H1 (cell line): ENCODE measurements around the gene TMUB2. TPM values are rescaled to one million over a fixed set of nuclear protein-coding genes. Genes with fewer than 3 reads are reported as not detected.
"Not testable (repeated sequence)": the region's sequence is repeated elsewhere in the genome, so short reads cannot be mapped to it uniquely, and the experiment has no call there.

ENCODE experiments used
- CTCF ChIA-PET: fragments of 300-600 bp; sonication (Branson Sonifier 250); formaldehyde crosslinking; loops from one replicate; lab custom pipeline; 2021; ENCODE audit not compliant: partially characterized antibody; lab: Charles Lee
- POLR2A ChIA-PET: fragments of 300-600 bp; sonication (Branson Sonifier 250); formaldehyde crosslinking; loops from one replicate; lab custom pipeline; 2021; ENCODE audit warnings: inconsistent platforms; ENCODE audit not compliant: partially characterized antibody; lab: Charles Lee
- DNase-seq, 2 experiments: peaks; one replicate each; pipeline versions ENCODE4 v3.0.0 to v3.0.0-alpha.2; 2010 to 2022; ENCODE audit warnings: low spot score in 2 of 2, low read depth in 1 of 2, mixed read lengths in 1 of 2
- FAIRE-seq: peaks from 2 replicates; lab custom pipeline; 2011; peaks lifted over from hg19 to GRCh38; lab: Jason Lieb, UNC
- H2AFZ ChIP-seq: 2 replicates; pipeline ENCODE4 v1.8.1; 2012; ENCODE audit warnings: low read length, inconsistent platforms
- H2AK5ac ChIP-seq: 2 replicates; pipeline ENCODE4 v1.6.1; 2013; ENCODE audit warnings: low read depth, low read length
- H2BK120ac ChIP-seq: replicated peaks from 2 replicates; pipeline ENCODE3; 2013; ENCODE audit warnings: low read depth, low read length, inconsistent platforms
- H2BK12ac ChIP-seq: 2 replicates; pipeline ENCODE4 v1.6.1; 2013; ENCODE audit warnings: low read depth, low read length
- H2BK15ac ChIP-seq: 2 replicates; pipeline ENCODE4 v1.6.1; 2013; ENCODE audit warnings: low read length
- H2BK20ac ChIP-seq: 2 replicates; pipeline ENCODE4 v1.6.1; 2013; ENCODE audit warnings: low read length
- H2BK5ac ChIP-seq: 2 replicates; pipeline ENCODE4 v1.6.1; 2013; ENCODE audit warnings: low read depth, low read length
- H3K14ac ChIP-seq: 2 replicates; pipeline ENCODE4 v1.6.1; 2013; ENCODE audit warnings: inconsistent platforms; ENCODE audit not compliant: insufficient read length
- H3K18ac ChIP-seq: 2 replicates; pipeline ENCODE4 v1.6.1; 2013; ENCODE audit warnings: low read length; ENCODE audit errors: extremely low read depth
- H3K23ac ChIP-seq: 2 replicates; pipeline ENCODE4 v1.6.1; 2013; ENCODE audit warnings: inconsistent platforms; ENCODE audit not compliant: insufficient read length
- H3K23me2 ChIP-seq: 2 replicates; pipeline ENCODE4 v1.6.1; 2013; ENCODE audit warnings: low read depth, low read length
- H3K27ac ChIP-seq: 2 replicates; pipeline ENCODE4 v1.6.1; 2011; ENCODE audit warnings: low read depth, low read length, inconsistent platforms
- H3K27me3 ChIP-seq, 4 experiments: replicated peaks in 1 of 4; 1 replicate in 1 of 4; 2 replicates in 3 of 4; pipeline versions ENCODE4 v1.6.1 to v1.8.1; 2011 to 2013; ENCODE audit warnings: low read length in 3 of 4, mild to moderate bottlenecking in 3 of 4, inconsistent platforms in 2 of 4, mixed read lengths in 2 of 4, moderate library complexity in 1 of 4; ENCODE audit not compliant: control insufficient read depth in 3 of 4, insufficient read depth in 3 of 4; ENCODE audit errors: extremely low read depth in 1 of 4
- H3K36me3 ChIP-seq, 4 experiments: 2 replicates each; pipeline versions ENCODE4 v1.6.1 to v1.8.1; 2011 to 2013; ENCODE audit warnings: mild to moderate bottlenecking in 4 of 4, low read length in 3 of 4, moderate library complexity in 2 of 4, control low read depth in 1 of 4, inconsistent platforms in 1 of 4; ENCODE audit not compliant: insufficient read depth in 4 of 4, control insufficient read depth in 2 of 4
- H3K4ac ChIP-seq: replicated peaks from 2 replicates; pipeline ENCODE3; 2013; ENCODE audit warnings: low read length, low read depth, mixed read lengths, inconsistent platforms; ENCODE audit not compliant: insufficient read length
- H3K4me1 ChIP-seq, 4 experiments: replicated peaks in 1 of 4; 1 replicate in 1 of 4; 2 replicates in 3 of 4; pipeline versions ENCODE4 v1.6.1 to v1.8.1; 2011 to 2013; ENCODE audit warnings: low read length in 3 of 4, inconsistent platforms in 2 of 4, mixed read lengths in 1 of 4; ENCODE audit not compliant: insufficient read depth in 4 of 4, control insufficient read depth in 3 of 4
- H3K4me2 ChIP-seq, 2 experiments: 2 replicates each; pipeline versions ENCODE4 v1.6.1 to v1.8.1; 2011 to 2013; ENCODE audit warnings: low read depth in 2 of 2, low read length in 2 of 2, control low read depth in 1 of 2, inconsistent platforms in 1 of 2, mild to moderate bottlenecking in 1 of 2; ENCODE audit not compliant: insufficient read depth in 1 of 2
- H3K4me3 ChIP-seq, 4 experiments: fragments of 200-600, 300-600 bp in 1 of 4; sonication (generic), shearing (Covaris generic), sonication (Bioruptor Twin) in 1 of 4; 2 replicates each; pipeline versions ENCODE4 v1.5.1 to v1.8.1; 2011 to 2016; ENCODE audit warnings: low read length in 4 of 4, low read depth in 3 of 4, control low read depth in 2 of 4, inconsistent platforms in 2 of 4, mild to moderate bottlenecking in 2 of 4, mixed read lengths in 1 of 4, moderate library complexity in 1 of 4; ENCODE audit not compliant: insufficient read depth in 2 of 4; ENCODE audit errors: extremely low read depth in 1 of 4
- H3K56ac ChIP-seq: replicated peaks from 2 replicates; pipeline ENCODE3; 2013; ENCODE audit warnings: low read depth, mild to moderate bottlenecking, mixed read lengths, low read length, inconsistent platforms; ENCODE audit not compliant: insufficient read length
- H3K79me1 ChIP-seq: 2 replicates; pipeline ENCODE4 v1.6.1; 2013; ENCODE audit warnings: low read depth, low read length, control low read depth
- H3K79me2 ChIP-seq, 2 experiments: 2 replicates each; pipeline versions ENCODE4 v1.6.1 to v1.8.1; 2012 to 2013; ENCODE audit warnings: low read length in 2 of 2, mild to moderate bottlenecking in 2 of 2, inconsistent platforms in 1 of 2; ENCODE audit not compliant: insufficient read depth in 2 of 2, control insufficient read depth in 1 of 2
- H3K9ac ChIP-seq, 4 experiments: replicated peaks in 1 of 4; 1 replicate in 1 of 4; 2 replicates in 3 of 4; pipeline versions ENCODE4 v1.6.1 to v1.8.1; 2011 to 2013; ENCODE audit warnings: low read depth in 3 of 4, low read length in 3 of 4, control low read depth in 2 of 4, mild to moderate bottlenecking in 2 of 4, moderate library complexity in 2 of 4, inconsistent platforms in 1 of 4; ENCODE audit errors: extremely low read depth in 1 of 4
- H3K9me3 ChIP-seq, 2 experiments: 2 replicates each; pipeline versions ENCODE4 v1.6.1 to v1.8.1; 2012 to 2013; ENCODE audit warnings: mild to moderate bottlenecking in 2 of 2, moderate library complexity in 2 of 2, control low read depth in 1 of 2, inconsistent platforms in 1 of 2, low read depth in 1 of 2, low read length in 1 of 2, mixed read lengths in 1 of 2; ENCODE audit not compliant: insufficient read depth in 2 of 2
- H4K20me1 ChIP-seq, 2 experiments: replicated peaks in 1 of 2; 2 replicates each; pipeline versions ENCODE3 to v1.8.1; 2011 to 2013; ENCODE audit warnings: inconsistent platforms in 2 of 2, low read length in 2 of 2, mild to moderate bottlenecking in 1 of 2; ENCODE audit not compliant: insufficient read depth in 2 of 2, control insufficient read depth in 1 of 2
- H4K5ac ChIP-seq: 2 replicates; pipeline ENCODE4 v1.6.1; 2013; ENCODE audit warnings: low read length, low read depth, mixed read lengths, inconsistent platforms; ENCODE audit not compliant: insufficient read length
- H4K8ac ChIP-seq: 2 replicates; pipeline ENCODE4 v1.8.0; 2013; ENCODE audit warnings: mild to moderate bottlenecking, moderate library complexity, low read length, inconsistent platforms; ENCODE audit not compliant: insufficient read depth; ENCODE audit errors: extremely low read depth
- H4K91ac ChIP-seq: replicated peaks from 2 replicates; pipeline ENCODE3; 2013; ENCODE audit warnings: low read length, mixed read lengths, inconsistent platforms; ENCODE audit not compliant: insufficient read length
- BACH1 ChIP-seq: IDR thresholded peaks from 2 replicates; pipeline ENCODE4 v1.6.1; 2012; ENCODE audit warnings: low read length, improper control_type of control experiment
- BRCA1 ChIP-seq: IDR thresholded peaks from 2 replicates; pipeline ENCODE4 v1.6.1; 2012; ENCODE audit warnings: low read depth, low read length, improper control_type of control experiment
- CHD1 ChIP-seq: IDR thresholded peaks from 2 replicates; pipeline ENCODE4 v1.6.1; 2012; ENCODE audit warnings: low read depth, low read length, improper control_type of control experiment
- GTF2F1 ChIP-seq: IDR thresholded peaks from 2 replicates; pipeline ENCODE4 v1.6.1; 2012; ENCODE audit warnings: low read depth, low read length, improper control_type of control experiment, borderline replicate concordance
- HDAC2 ChIP-seq, 2 experiments: fragments of 300-600 bp in 1 of 2; sonication (generic) in 1 of 2; IDR thresholded peaks; 2 replicates each; pipeline ENCODE4 v1.6.1; 2011 to 2012; ENCODE audit warnings: low read depth in 2 of 2, low read length in 2 of 2, mild to moderate bottlenecking in 2 of 2, moderate library complexity in 2 of 2, borderline replicate concordance in 1 of 2, inconsistent platforms in 1 of 2
- KDM4A ChIP-seq: IDR thresholded peaks from one replicate; pipeline ENCODE4 v1.7.1; 2012; ENCODE audit warnings: low read depth, mild to moderate bottlenecking, moderate library complexity, low read length, inconsistent platforms; ENCODE audit not compliant: severe bottlenecking
- PHF8 ChIP-seq: fragments of 200-600 bp; sonication (generic); conservative IDR thresholded peaks from 2 replicates; pipeline ENCODE4 v1.7.1; 2012; ENCODE audit warnings: low read depth, mild to moderate bottlenecking, inconsistent platforms, low read length, moderate library complexity
- POU5F1 ChIP-seq: IDR thresholded peaks from 2 replicates; pipeline ENCODE4 v1.6.1; 2011; ENCODE audit warnings: low read depth, mild to moderate bottlenecking, low read length, moderate library complexity
- SAP30 ChIP-seq: fragments of 300-600 bp; sonication (generic); IDR thresholded peaks from 2 replicates; pipeline ENCODE4 v1.7.1; 2012; ENCODE audit warnings: low read length, moderate library complexity, mild to moderate bottlenecking, inconsistent platforms; ENCODE audit not compliant: insufficient read depth, insufficient replicate concordance
- SIRT6 ChIP-seq: IDR thresholded peaks from one replicate; pipeline ENCODE4 v1.7.1; 2012; ENCODE audit warnings: low read length, inconsistent platforms
- TCF12 ChIP-seq: IDR thresholded peaks from 2 replicates; pipeline ENCODE4 v1.6.1; 2011; ENCODE audit warnings: low read depth, mild to moderate bottlenecking, low read length
- WGBS, 2 experiments: shearing (Covaris generic) in 1 of 2; methylation state at CpG; one replicate each; pipeline versions ENCODE4 v1.1.6 to v1.1.7; 2013 to 2015; ENCODE audit warnings: low lambda C conversion rate in 2 of 2, mixed read lengths in 2 of 2, inconsistent platforms in 1 of 2, low coverage in 1 of 2, missing lambda C conversion rate in 1 of 2; ENCODE audit not compliant: insufficient replicate concordance in 2 of 2, insufficient coverage in 1 of 2, insufficient read length in 1 of 2; ENCODE audit errors: extremely low coverage in 1 of 2, missing lambda C conversion rate in 1 of 2; 5-methylcytosine and 5-hydroxymethylcytosine counted together
- polyA plus RNA-seq, 7 experiments: library from polyadenylated mRNA; depleted of rRNA in 3 of 7; stranded (reverse) in 5 of 7; unstranded in 2 of 7; fragments of >200 nt in 5 of 7; fragments of 200-250 nt in 2 of 7; gene quantifications; 1 replicate in 5 of 7; 2 replicates in 1 of 7; 4 replicates in 1 of 7; pipeline versions ENCODE4 v1.2.1 to v1.2.3, GENCODE V29; 2011 to 2013; ENCODE audit warnings: missing spikeins in 2 of 7, mixed read lengths in 2 of 7
- total RNA-seq: library from RNA; stranded (reverse); fragmentation: NEBNext Ultra II Directional; extraction: Animal tissue kit (Norgen Biotek cat#: 25700); gene quantifications from 2 replicates; pipeline ENCODE4 v1.2.1, GENCODE V29; 2021

TMUB2 gene
- total and polyA plus RNA-seq, 2 of the 8 experiments (the other 6 are each of a cell fraction or from before 2014, with no cell fraction given): 18.5 to 30.5 TPM

- no peak for TF ChIP-seq PHF8
- no peak for TF ChIP-seq KDM4A
- TF ChIP-seq POU5F1: no peak
- TF ChIP-seq BRCA1: no peak
- peak; percentile 61; the same call in 1 of the 2 replicates for TF ChIP-seq BACH1
- no peak for TF ChIP-seq TCF12
- TF ChIP-seq CHD1: no peak
- no peak for TF ChIP-seq SAP30
- no peak for TF ChIP-seq SIRT6
- TF ChIP-seq HDAC2 (IDR thresholded peaks at IDR 0.05; ENCODE audit: borderline replicate concordance in 1 of 2, low read depth in 2 of 2, low read length in 2 of 2): peak in 1 of 2 experiments; percentile 55; a peak in 1 of 4 replicates
- no peak for TF ChIP-seq GTF2F1
Observed at GRCh38 chr17:44137891-44138709, 48.7 kb upstream of the TMUB2 start (continued).

GRCh38 chr17:44143921-44144320, 42.9 kb upstream of the TMUB2 start:
- H3K18ac ChIP-seq, H4K8ac ChIP-seq, H3K4ac ChIP-seq, H3K4me1 ChIP-seq, H3K79me1 ChIP-seq, H3K9ac ChIP-seq, H2BK5ac ChIP-seq, H3K9me3 ChIP-seq, FAIRE-seq, H4K91ac ChIP-seq, H3K27ac ChIP-seq, H3K4me3 ChIP-seq, DNase-seq, H3K23ac ChIP-seq, H3K27me3 ChIP-seq, H3K56ac ChIP-seq, H2BK12ac ChIP-seq, H3K14ac ChIP-seq, H4K5ac ChIP-seq, H3K4me2 ChIP-seq, H4K20me1 ChIP-seq, H2AFZ ChIP-seq, H2BK120ac ChIP-seq, H2BK20ac ChIP-seq, H3K23me2 ChIP-seq, H2AK5ac ChIP-seq, H2BK15ac ChIP-seq: not testable (repeated sequence)
- ChIA-PET POLR2A (interaction anchor here (0.6 to 2.7 kb wide), 3 partner anchors 20 to 55 kb away, joined by 3 to 8 read pairs (median 3); no protein-coding TSS in a partner anchor), CTCF (interaction anchor here (0.6 to 1.5 kb wide), 4 partner anchors 28 to 458 kb away, joined by 3 to 4 read pairs (median 3); no protein-coding TSS in a partner anchor)
- peaks cover 0 to 21% of the 10 kb centered on the region in 2 experiments; a peak in 2 of 4 replicates for H3K79me2 ChIP-seq
- peaks cover 14 to 34% (median 33%) of the 10 kb centered on the region in 4 experiments; a peak in 7 of 8 replicates for H3K36me3 ChIP-seq
- 93% methylated on average over 8 of the region's 8 CpGs; no CpG with 5 or more reads in 1 of the 2 experiments for WGBS, 2 experiments
